ENCODE data around the gene SLX4IP.

The SLX4IP gene

DNA sequence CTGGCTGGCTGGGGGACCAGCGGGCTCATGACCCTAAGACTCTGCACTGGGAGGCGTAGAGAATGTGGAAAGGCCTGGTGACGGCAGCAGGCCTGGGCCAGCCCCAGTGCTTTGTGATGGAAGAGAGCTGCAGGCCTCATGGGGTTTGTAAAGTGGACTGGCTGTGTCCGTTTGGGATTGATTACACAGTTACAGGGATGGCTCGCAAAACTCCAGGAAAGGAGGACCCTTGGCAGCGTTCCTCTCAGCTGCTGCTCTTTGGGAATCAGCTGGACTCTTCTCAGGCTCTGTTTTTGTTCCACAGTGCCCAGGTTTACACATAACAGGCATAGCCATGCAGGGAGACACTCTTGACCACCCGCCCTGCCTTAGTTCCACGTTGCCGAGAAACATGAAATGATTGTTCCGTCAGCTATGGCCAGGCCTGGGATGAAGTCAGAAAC, 89.0 kb downstream of the SLX4IP start:
- peaks cover 16% of the 10 kb centered on the region for H3K4me1 Mint-ChIP-seq (ENCODE audit: low read depth)
- H3K9me3 Mint-ChIP-seq (ENCODE audit: low read depth), result no peaks in the 10 kb centered on the region
- no peaks in the 10 kb centered on the region for H3K27me3 Mint-ChIP-seq
- H3K36me3 Mint-ChIP-seq, result peaks cover 15% of the 10 kb centered on the region
- no peak overlapping the region for H3K27ac Mint-ChIP-seq
- no peak overlapping the region for H3K4me3 Mint-ChIP-seq

DNA sequence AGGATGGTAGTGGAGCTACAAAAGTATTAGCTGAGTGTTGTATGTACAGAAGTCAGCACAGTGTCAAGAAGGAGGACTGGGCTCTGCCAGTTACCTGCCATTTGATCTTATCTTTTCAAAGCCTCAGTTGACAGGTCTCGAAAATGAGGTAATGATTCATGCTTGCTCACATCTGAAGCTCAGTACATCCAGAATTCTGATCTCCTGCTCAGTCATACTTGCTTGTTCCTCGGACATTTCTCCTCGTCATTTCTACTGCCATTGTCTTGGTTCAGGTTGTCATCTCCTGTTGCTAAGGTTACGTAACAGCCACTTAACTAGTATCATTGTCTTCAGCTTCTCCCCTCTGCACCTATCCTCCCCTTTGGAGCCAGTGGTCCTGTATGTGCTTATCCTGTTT, 89.5 kb downstream of the SLX4IP start:
- Mint-ChIP-seq H3K9me3 (ENCODE audit: low read depth) (no peaks in the 10 kb centered on the region), H3K36me3 (peaks cover 16% of the 10 kb centered on the region), H3K4me1 (ENCODE audit: low read depth) (peaks cover 12% of the 10 kb centered on the region), H3K27ac (no peak overlapping the region), H3K27me3 (no peaks in the 10 kb centered on the region), H3K4me3 (no peak overlapping the region)

DNA sequence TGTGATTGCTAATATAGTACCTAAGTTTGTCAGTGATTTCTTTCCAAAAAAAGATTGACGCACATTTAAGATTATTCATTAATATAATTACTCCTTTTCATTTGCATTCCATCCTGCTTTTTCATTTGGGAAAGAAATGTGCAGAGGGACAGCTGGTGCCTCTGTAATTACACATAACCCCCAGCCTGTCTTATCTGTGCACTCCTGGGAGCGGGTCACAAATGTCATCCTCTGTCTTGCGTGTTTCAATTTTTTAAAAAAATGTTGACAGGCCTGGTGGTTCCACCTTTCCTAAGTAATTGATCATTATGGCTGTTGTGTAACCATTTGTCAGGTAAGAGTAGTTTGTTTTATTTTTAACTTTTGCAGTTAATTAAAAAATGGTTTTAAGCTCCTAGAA, 92.7 kb downstream of the SLX4IP start:
- Mint-ChIP-seq H3K27me3 (no peaks in the 10 kb centered on the region), H3K9me3 (ENCODE audit: low read depth) (no peaks in the 10 kb centered on the region), H3K27ac (no peak overlapping the region), H3K36me3 (peaks cover 16% of the 10 kb centered on the region), H3K4me3 (no peak overlapping the region), H3K4me1 (ENCODE audit: low read depth) (peaks cover 5% of the 10 kb centered on the region)

DNA sequence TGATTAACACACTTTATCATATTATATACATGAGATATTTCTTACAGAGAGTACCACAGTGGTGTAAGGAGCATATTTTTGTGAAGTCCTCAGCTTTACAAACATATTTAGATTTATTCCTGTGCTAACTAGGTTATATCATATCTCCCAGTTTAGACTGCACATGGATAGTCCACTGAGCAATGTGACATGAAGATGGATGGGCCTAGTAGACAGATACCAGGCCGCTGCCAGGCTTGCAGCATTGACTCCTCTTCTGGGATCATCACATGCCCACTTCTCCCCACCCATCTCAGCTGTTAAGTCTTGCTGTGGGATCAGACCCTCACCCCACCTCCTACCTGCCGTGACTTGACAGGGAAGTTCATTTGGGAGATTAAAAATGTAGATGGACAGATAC, 95.8 kb downstream of the SLX4IP start:
- Mint-ChIP-seq H3K36me3 (peaks cover 10% of the 10 kb centered on the region), H3K9me3 (ENCODE audit: low read depth) (no peaks in the 10 kb centered on the region), H3K4me3 (no peak overlapping the region), H3K27ac (no peak overlapping the region), H3K27me3 (no peaks in the 10 kb centered on the region), H3K4me1 (ENCODE audit: low read depth) (peaks cover 5% of the 10 kb centered on the region)

DNA sequence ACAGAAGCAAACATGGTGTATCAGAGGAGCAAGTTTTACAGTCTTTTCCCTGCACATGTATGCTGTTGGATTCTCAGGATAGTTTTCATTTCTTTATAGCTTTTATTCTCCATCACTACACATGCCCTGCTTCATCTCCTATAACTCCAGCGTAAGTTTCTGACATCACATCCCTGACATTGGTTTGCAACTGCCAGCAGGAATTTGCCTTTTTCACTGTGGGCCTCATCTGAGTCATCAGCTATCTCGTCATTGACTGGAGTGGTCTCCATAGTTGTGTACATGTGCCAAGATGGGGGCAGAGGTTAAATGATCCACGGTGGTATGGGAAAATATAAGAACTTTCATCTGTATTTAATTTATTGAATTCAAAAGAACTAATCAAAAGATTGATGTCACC, 96.7 kb downstream of the SLX4IP start:
- H3K9me3 Mint-ChIP-seq (ENCODE audit: low read depth), result no peaks in the 10 kb centered on the region
- H3K36me3 Mint-ChIP-seq, result peaks cover 8% of the 10 kb centered on the region
- peaks cover 5% of the 10 kb centered on the region for H3K4me1 Mint-ChIP-seq (ENCODE audit: low read depth)
- no peak overlapping the region for H3K4me3 Mint-ChIP-seq
- no peak overlapping the region for H3K27ac Mint-ChIP-seq
- H3K27me3 Mint-ChIP-seq, result no peaks in the 10 kb centered on the region

DNA sequence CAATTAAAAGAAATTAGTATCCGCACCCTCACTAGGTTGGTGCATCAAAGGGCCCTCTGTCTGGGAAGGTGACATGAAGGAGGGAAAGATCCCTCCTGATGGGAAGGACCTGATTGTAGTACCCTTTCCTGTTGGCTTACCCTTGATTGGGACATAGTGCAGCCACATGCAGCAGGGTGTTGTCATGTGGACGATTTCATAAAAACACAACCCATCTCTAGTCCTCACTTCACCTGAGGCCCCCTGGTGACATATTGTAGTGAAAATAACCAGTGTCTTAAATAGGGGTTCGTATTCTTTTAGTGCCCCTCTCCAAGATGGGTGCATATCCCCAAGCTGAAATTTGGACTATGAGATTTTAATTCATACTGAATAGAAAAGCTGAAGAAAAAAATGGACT, 97.3 kb downstream of the SLX4IP start:
- peaks cover 8% of the 10 kb centered on the region for H3K36me3 Mint-ChIP-seq
- H3K27ac Mint-ChIP-seq, result no peak overlapping the region
- no peaks in the 10 kb centered on the region for H3K27me3 Mint-ChIP-seq
- peaks cover 5% of the 10 kb centered on the region for H3K4me1 Mint-ChIP-seq (ENCODE audit: low read depth)
- H3K4me3 Mint-ChIP-seq, result no peak overlapping the region
- H3K9me3 Mint-ChIP-seq (ENCODE audit: low read depth), result no peaks in the 10 kb centered on the region

DNA sequence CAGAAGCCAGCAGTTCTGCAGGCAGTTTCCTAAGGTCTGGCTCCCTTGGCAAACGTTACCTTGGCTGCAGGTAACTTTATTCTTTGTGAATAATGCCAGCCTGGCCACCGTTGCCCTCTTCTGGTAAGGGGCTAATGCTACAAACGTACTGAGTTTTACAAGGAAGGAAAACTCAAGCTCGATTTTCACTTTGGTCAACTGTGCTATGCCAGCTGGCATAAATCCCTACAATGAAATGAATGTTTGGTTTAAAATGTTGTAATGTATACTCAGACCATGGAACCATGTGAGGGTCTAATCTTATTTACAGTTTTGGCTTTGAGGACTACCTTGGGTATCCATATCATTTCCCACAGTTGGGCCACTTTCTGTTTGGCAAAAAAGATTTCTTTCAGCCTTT, 101.4 kb downstream of the SLX4IP start:
- peaks cover 18% of the 10 kb centered on the region for H3K4me1 Mint-ChIP-seq (ENCODE audit: low read depth)
- no peak overlapping the region for H3K4me3 Mint-ChIP-seq
- H3K27me3 Mint-ChIP-seq, result no peaks in the 10 kb centered on the region
- no peak overlapping the region for H3K27ac Mint-ChIP-seq
- no peaks in the 10 kb centered on the region for H3K9me3 Mint-ChIP-seq (ENCODE audit: low read depth)
- H3K36me3 Mint-ChIP-seq, result peaks cover 2% of the 10 kb centered on the region

DNA sequence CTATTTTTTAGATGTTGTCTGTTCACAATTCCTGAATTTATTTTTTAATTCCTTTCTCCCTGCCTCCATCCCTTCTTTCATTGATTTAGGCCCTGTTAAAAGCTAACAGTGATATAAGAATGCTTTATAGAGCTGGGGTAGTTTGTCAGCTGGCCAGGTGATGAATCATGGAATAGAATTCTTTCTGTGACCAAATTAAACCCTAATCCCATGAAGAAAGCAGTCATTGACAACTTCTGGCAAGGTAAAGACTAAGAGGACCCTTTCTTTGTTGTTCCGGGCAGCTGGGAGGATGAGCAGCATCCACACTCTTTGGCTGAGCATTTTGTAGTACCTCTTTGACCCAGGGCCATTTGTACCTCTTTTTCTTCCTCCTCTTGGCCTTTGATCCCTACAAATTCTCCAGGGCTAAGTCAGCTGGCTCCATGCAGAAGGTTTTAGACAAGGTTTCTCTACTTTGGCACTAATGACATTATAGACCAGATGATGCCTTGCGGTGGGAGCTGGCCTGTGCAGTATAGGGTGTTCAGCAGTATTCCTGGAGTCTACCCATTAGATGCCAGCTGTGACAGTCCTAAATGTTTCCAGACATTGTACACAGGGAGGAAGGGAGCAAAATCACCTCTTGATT, 102.9 kb downstream of the SLX4IP start:
- Mint-ChIP-seq H3K4me1 (ENCODE audit: low read depth) (peaks cover 21% of the 10 kb centered on the region), H3K9me3 (ENCODE audit: low read depth) (no peaks in the 10 kb centered on the region), H3K27ac (no peak overlapping the region), H3K36me3 (peaks cover 2% of the 10 kb centered on the region), H3K27me3 (no peaks in the 10 kb centered on the region), H3K4me3 (no peak overlapping the region)

DNA sequence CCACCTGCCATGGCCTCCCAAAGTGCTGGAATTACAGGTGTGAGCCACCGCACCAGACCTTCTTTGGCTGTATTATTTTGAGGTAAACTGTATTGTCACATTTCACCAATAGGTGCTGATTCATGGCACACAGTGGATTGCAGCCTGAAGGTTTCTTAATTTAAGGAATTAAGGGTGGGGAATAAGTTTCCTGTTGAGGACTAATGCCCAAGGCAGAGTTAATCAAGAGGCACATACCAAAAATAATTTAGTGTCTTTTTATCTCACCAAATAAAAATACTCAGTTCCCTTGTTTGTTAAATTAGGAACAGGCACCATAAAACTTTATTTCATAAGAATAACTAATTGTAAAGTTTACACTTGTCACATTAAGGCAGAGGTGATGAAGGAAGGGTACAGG, 103.7 kb downstream of the SLX4IP start:
- Mint-ChIP-seq H3K27me3 (no peaks in the 10 kb centered on the region), H3K27ac (no peak overlapping the region), H3K36me3 (peaks cover 5% of the 10 kb centered on the region), H3K9me3 (ENCODE audit: low read depth) (no peaks in the 10 kb centered on the region), H3K4me3 (no peak overlapping the region), H3K4me1 (ENCODE audit: low read depth) (peaks cover 21% of the 10 kb centered on the region)

DNA sequence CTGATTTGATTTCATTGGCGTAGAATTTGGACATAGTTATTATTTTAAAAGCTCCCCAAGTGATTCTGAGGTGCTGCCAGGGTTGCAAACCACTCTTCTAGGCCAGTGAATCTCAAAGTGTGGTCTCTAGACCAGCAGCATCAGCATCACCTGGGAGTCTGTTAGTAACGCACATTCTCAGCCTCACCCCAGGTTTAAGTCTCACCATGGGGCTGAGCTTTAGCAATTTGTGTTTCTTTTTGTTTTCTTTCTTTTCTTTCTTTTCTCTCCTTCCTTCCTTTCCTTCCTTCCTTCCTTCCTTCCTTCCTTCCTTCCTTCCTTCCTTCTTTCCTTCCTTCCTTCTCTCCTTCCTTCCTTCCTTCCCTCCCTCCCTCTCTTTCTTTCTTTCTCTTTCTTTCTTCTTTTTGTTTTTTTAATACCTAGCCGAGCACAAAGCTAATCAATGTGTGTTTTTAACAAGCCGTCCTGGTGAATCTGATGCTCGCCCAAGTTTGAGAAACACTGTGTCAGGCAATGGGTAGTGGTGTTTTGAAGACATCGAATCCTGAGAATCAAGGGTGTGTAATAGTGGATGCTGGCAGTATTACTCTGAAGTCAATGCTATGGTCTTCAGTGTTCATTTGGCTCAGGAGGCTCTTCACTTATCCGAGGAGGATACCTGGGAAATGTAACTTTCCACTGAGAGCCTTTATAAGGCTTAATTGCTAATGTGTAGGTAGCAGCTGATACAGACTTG, 104.9 kb downstream of the SLX4IP start:
- Mint-ChIP-seq H3K4me1 (ENCODE audit: low read depth) (peaks cover 21% of the 10 kb centered on the region), H3K27ac (no peak overlapping the region), H3K4me3 (no peak overlapping the region)

DNA sequence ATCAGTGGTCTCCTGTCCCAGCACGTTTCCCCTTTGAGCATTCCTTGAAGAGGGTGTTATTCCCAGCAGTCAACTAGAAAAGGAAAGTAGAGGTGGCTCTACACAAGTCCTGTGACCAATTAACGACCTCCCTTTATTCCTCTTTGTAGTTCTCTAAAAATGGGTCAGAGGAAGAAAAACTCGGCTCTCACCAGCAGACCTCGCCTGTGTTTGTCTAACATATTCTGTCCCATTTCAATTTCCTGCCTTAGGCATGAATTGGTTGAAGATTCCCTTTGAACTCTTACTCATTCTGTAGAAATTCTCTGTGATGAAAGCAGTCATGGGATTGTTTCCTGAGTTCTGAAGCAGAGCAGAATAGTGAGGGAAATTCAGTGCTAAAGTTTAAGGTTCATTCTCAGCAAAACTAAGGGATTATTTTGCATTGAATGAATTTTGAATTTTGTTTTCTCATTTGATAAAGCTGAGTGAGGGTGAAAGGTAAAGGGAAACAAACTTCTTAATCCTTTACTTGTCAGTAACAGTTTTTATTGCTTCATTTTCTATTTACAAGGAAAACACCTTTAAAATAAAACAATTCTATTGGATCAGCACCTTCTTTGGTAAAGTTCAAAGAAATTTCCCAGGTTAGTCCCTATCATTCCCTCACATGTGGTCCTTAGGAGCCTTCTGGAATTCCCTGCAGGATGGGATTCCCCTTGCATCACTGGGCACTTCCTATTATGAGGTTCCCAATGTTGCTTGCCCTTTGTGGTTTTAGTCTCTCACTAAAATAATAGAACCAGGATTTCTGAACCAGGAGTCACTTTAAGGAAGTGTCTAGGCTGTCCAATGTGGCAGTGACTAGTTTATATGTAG, 105.8 kb downstream of the SLX4IP start:
- peaks cover 21% of the 10 kb centered on the region for H3K4me1 Mint-ChIP-seq (ENCODE audit: low read depth)
- no peaks in the 10 kb centered on the region for H3K9me3 Mint-ChIP-seq (ENCODE audit: low read depth)
- H3K36me3 Mint-ChIP-seq, result peaks cover 3% of the 10 kb centered on the region
- no peaks in the 10 kb centered on the region for H3K27me3 Mint-ChIP-seq
- no peak overlapping the region for H3K4me3 Mint-ChIP-seq
- no peak overlapping the region for H3K27ac Mint-ChIP-seq

More for the DNA sequence above, 104.9 kb downstream of the SLX4IP start:
- peaks cover 3% of the 10 kb centered on the region for H3K36me3 Mint-ChIP-seq
- no peaks in the 10 kb centered on the region for H3K27me3 Mint-ChIP-seq
- no peaks in the 10 kb centered on the region for H3K9me3 Mint-ChIP-seq (ENCODE audit: low read depth)

DNA sequence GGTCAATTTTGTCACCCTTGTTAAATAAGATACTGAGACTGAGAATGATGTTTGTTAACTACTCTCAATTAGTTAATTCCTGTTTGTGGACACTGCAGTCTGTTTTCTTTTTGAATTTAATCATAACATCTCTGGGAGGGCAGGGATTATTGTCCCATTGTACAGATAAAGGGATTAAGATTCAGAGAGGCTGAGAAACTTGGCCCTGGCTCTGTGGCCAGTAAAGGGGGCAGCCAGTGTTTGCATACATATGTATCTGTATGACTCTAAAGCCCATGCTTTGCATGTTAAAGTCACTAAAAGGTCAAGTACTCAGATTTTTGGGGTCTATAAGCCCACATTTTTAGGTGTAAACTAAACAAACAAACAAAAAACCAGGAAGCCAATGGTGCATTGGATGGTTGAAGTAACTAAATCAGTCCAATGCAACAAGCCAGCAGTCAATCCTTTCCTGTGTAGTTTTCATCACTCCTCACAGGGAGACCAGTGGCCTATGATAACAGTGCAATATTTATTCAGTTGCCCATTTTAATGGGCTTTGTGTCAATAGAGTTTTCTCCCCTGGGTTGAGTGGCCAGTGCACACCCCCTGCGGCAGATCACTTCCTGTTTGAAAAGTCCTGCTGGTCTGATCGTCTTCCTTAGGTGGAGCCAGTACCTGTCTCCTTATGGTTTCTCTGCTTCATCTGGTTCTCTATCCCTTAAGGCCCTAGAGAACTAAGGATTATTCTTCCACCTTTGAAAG, 106.7 kb downstream of the SLX4IP start:
- peaks cover 21% of the 10 kb centered on the region for H3K4me1 Mint-ChIP-seq (ENCODE audit: low read depth)
- H3K27me3 Mint-ChIP-seq, result no peaks in the 10 kb centered on the region
- H3K4me3 Mint-ChIP-seq, result no peak overlapping the region
- H3K36me3 Mint-ChIP-seq, result peaks cover 3% of the 10 kb centered on the region
- H3K27ac Mint-ChIP-seq, result no peak overlapping the region
- no peaks in the 10 kb centered on the region for H3K9me3 Mint-ChIP-seq (ENCODE audit: low read depth)

DNA sequence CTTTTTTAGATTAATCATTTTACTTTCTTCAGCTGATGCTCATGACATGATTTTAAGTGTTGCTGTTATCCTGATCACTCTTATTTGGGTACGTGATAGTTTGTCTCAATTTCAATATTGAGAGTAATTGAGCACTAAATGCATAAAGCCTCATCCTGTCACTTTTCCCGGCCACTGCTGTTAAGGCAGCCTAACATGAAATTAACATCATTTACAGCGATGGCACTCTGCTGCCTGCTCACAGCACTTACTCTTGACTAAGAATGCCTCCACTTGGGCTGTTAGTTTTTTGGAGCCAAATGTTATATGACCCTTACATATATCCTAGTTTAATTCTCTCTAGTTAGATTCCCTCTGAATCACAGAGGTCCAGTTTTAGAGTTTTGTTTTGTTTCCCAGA, 107.3 kb downstream of the SLX4IP start:
- H3K4me3 Mint-ChIP-seq, result no peak overlapping the region
- H3K4me1 Mint-ChIP-seq (ENCODE audit: low read depth), result peaks cover 21% of the 10 kb centered on the region
- H3K27me3 Mint-ChIP-seq, result no peaks in the 10 kb centered on the region
- no peak overlapping the region for H3K27ac Mint-ChIP-seq
- no peaks in the 10 kb centered on the region for H3K9me3 Mint-ChIP-seq (ENCODE audit: low read depth)
- H3K36me3 Mint-ChIP-seq, result peaks cover 3% of the 10 kb centered on the region

DNA sequence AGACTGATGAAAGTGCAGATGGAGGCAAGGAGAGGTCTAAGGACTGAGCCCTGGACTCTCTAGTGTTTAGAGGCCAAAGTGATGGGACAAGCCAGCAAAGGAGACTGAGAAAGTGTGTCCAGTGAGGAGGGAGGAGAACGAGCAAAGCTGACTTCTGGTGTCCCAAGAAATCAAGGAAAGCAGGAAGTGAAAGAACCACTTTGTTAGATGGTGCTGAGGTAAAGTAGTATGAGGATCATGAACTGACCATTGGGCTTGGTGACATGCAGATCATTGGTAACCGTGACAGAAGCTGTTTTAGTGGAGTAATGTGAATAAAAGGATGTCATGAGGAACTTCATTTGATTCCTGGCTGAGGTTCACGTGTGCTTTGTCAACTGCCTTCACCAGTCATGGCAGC, 108.4 kb downstream of the SLX4IP start:
- H3K4me3 Mint-ChIP-seq, result no peak overlapping the region
- H3K27me3 Mint-ChIP-seq, result no peaks in the 10 kb centered on the region
- H3K4me1 Mint-ChIP-seq (ENCODE audit: low read depth), result peaks cover 22% of the 10 kb centered on the region
- peaks cover 3% of the 10 kb centered on the region for H3K36me3 Mint-ChIP-seq
- H3K9me3 Mint-ChIP-seq (ENCODE audit: low read depth), result no peaks in the 10 kb centered on the region
- H3K27ac Mint-ChIP-seq, result no peak overlapping the region
